Body of pancreas (tissue), 4 donors: Measurements from ENCODE around the gene ABCG1.

ENCODE experiments used
- CTCF ChIP-seq, 7 experiments: fragments of 450-650 bp in 4 of 7; fragments of 200-600 bp in 3 of 7; sonication (generic) in 3 of 7; IDR thresholded peaks; one replicate each; pipeline ENCODE4 v1.5.1; 2016 to 2019; ENCODE audit warnings: antibody characterized with exemption in 7 of 7
- POLR2A ChIP-seq, 3 donors: fragments of 450-650 bp; IDR thresholded peaks; one replicate each; pipeline ENCODE4 v1.6.1; 2016; ENCODE audit warnings: antibody characterized with exemption in 3 of 3, mild to moderate bottlenecking in 2 of 3

- no peak for TF ChIP-seq CTCF (IDR thresholded peaks at IDR 0.05)
- no peak for TF ChIP-seq POLR2A (IDR thresholded peaks at IDR 0.05)
These were observed 124.6 kb downstream of the ABCG1 start for GRCh38 chr21:42343556-42343955.
